Natural killer cell treated with Interleukin-12 subunit alpha and Interleukin-12 subunit beta and Interleukin-15 and Interleukin-18, amount 100 ng/mL, for 72 hours (primary cell): ENCODE results near the gene ELAVL1. TPM values are rescaled to one million over a fixed set of nuclear protein-coding genes. Genes with fewer than 3 reads are reported as not detected.
A peak's percentile ranks its signal among the peaks of the same experiment; 100 is the strongest.
"Not testable (repeated sequence)": the region's sequence is repeated elsewhere in the genome, so short reads cannot be mapped to it uniquely, and the experiment has no call there.

Source experiments
- ATAC-seq, 2 donors: fragments of 150-1000 bp; cut with Tn5 transposase in 1 of 2; sonication (Bioruptor Pico), chemical (Tn5 transposase) in 1 of 2; 2 replicates each; pipeline ENCODE4 v1.10.0; 2021
- DNase-seq: peaks from one replicate; pipeline ENCODE4 v3.0.0; 2022; ENCODE audit warnings: low spot score
- H3K27ac Mint-ChIP-seq, 2 donors: 1 replicate in 1 of 2; 2 replicates in 1 of 2; pipeline ENCODE4 v1.8.0; 2022; ENCODE audit warnings: mixed read lengths in 2 of 2, mild to moderate bottlenecking in 1 of 2, moderate library complexity in 1 of 2
- H3K27me3 Mint-ChIP-seq, 2 donors: 1 replicate in 1 of 2; 2 replicates in 1 of 2; pipeline ENCODE4 v1.8.0; 2022; ENCODE audit warnings: mixed read lengths in 2 of 2
- H3K36me3 Mint-ChIP-seq: one replicate; pipeline ENCODE4 v1.8.0; 2022; ENCODE audit warnings: mixed read lengths
- H3K4me1 Mint-ChIP-seq, 2 donors: 1 replicate in 1 of 2; 2 replicates in 1 of 2; pipeline ENCODE4 v1.8.0; 2022; ENCODE audit warnings: low read depth in 2 of 2, mixed read lengths in 2 of 2, mild to moderate bottlenecking in 1 of 2
- H3K4me3 Mint-ChIP-seq: one replicate; pipeline ENCODE4 v1.8.0; 2022; ENCODE audit warnings: mixed read lengths
- H3K9me3 Mint-ChIP-seq: 2 replicates; pipeline ENCODE4 v1.8.0; 2022; ENCODE audit warnings: mixed read lengths
- total RNA-seq, 2 donors: library from RNA; stranded (reverse); gene quantifications; one replicate each; pipeline ENCODE4 v1.2.3, GENCODE V29; 2022

ELAVL1 gene
- total RNA-seq, 2 donors from 2014 or later = 124 to 137 TPM

GRCh38 chr19:7940841-7941240 lies 64.6 kb downstream of the ELAVL1 start:
- ATAC-seq (no peak), DNase-seq (no peak)
- Mint-ChIP-seq H3K27ac (peak overlapping the region in 1 of 2 donors; percentile 28), H3K27me3 (no peaks in the 10 kb centered on the region), H3K4me1 (peaks cover 23 to 25% of the 10 kb centered on the region in 2 donors), H3K4me3 (peak overlapping the region; percentile 59), H3K36me3 (peaks cover 6% of the 10 kb centered on the region), H3K9me3 (no peaks in the 10 kb centered on the region)

GRCh38 chr19:7934766-7935165 lies 70.7 kb downstream of the ELAVL1 start:
- Mint-ChIP-seq H3K36me3 (peaks cover 6% of the 10 kb centered on the region), H3K27me3 (no peaks in the 10 kb centered on the region)
- ATAC-seq = no peak

GRCh38 chr19:7933828-7934725 lies 71.4 kb downstream of the ELAVL1 start:
- H3K9me3 Mint-ChIP-seq = no peaks in the 10 kb centered on the region
- H3K27ac Mint-ChIP-seq = no peak overlapping the region
- no peak for DNase-seq
- H3K4me1 Mint-ChIP-seq = peaks cover 0 to 2% of the 10 kb centered on the region in 2 donors
- ATAC-seq = no peak
- no peaks in the 10 kb centered on the region for H3K27me3 Mint-ChIP-seq
- peaks cover 6% of the 10 kb centered on the region for H3K36me3 Mint-ChIP-seq
- no peak overlapping the region for H3K4me3 Mint-ChIP-seq

More at GRCh38 chr19:7934766-7935165, 70.7 kb downstream of the ELAVL1 start:
- no peaks in the 10 kb centered on the region for H3K9me3 Mint-ChIP-seq
- no peak overlapping the region for H3K27ac Mint-ChIP-seq
- no peak for DNase-seq
- H3K4me1 Mint-ChIP-seq = no peaks in the 10 kb centered on the region
- H3K4me3 Mint-ChIP-seq = no peak overlapping the region

- peaks cover 0 to 5% of the 10 kb centered on the region in 2 donors for H3K4me1 Mint-ChIP-seq
- DNase-seq (no peak), ATAC-seq (no peak)
- no peaks in the 10 kb centered on the region for H3K36me3 Mint-ChIP-seq
- H3K27me3 Mint-ChIP-seq = no peaks in the 10 kb centered on the region
- no peaks in the 10 kb centered on the region for H3K9me3 Mint-ChIP-seq
- H3K4me3 Mint-ChIP-seq = no peak overlapping the region
- no peak overlapping the region for H3K27ac Mint-ChIP-seq
Observed at GRCh38 chr19:7933411-7933810, 72.0 kb downstream of the ELAVL1 start.

GRCh38 chr19:7932930-7933300 lies 72.5 kb downstream of the ELAVL1 start:
- no peak for DNase-seq
- Mint-ChIP-seq H3K36me3 (no peaks in the 10 kb centered on the region), H3K27ac (no peak overlapping the region), H3K9me3 (no peaks in the 10 kb centered on the region), H3K4me3 (no peak overlapping the region), H3K4me1 (peaks cover 0 to 5% of the 10 kb centered on the region in 2 donors), H3K27me3 (no peaks in the 10 kb centered on the region)
- no peak for ATAC-seq

GRCh38 chr19:7932276-7932929 lies 73.0 kb downstream of the ELAVL1 start:
- H3K4me3 Mint-ChIP-seq = no peak overlapping the region
- no peaks in the 10 kb centered on the region for H3K9me3 Mint-ChIP-seq
- H3K27ac Mint-ChIP-seq = no peak overlapping the region
- no peak for ATAC-seq
- H3K27me3 Mint-ChIP-seq = no peaks in the 10 kb centered on the region
- peaks cover 0 to 5% of the 10 kb centered on the region in 2 donors for H3K4me1 Mint-ChIP-seq
- DNase-seq = no peak
- no peaks in the 10 kb centered on the region for H3K36me3 Mint-ChIP-seq

- Mint-ChIP-seq H3K9me3 (no peaks in the 10 kb centered on the region), H3K27ac (no peak overlapping the region), H3K27me3 (no peaks in the 10 kb centered on the region)
Observed at GRCh38 chr19:7931221-7932061, 74.0 kb downstream of the ELAVL1 start.

GRCh38 chr19:7930765-7931164 lies 74.7 kb downstream of the ELAVL1 start:
- ATAC-seq = no peak
- peaks cover 0 to 10% of the 10 kb centered on the region in 2 donors for H3K4me1 Mint-ChIP-seq

More at GRCh38 chr19:7931221-7932061, 74.0 kb downstream of the ELAVL1 start:
- no peaks in the 10 kb centered on the region for H3K36me3 Mint-ChIP-seq
- H3K4me1 Mint-ChIP-seq = peaks cover 0 to 7% of the 10 kb centered on the region in 2 donors
- no peak overlapping the region for H3K4me3 Mint-ChIP-seq
- ATAC-seq = no peak
- DNase-seq = no peak

GRCh38 chr19:7930030-7930429 lies 75.4 kb downstream of the ELAVL1 start:
- H3K4me1 Mint-ChIP-seq = peaks cover 0 to 10% of the 10 kb centered on the region in 2 donors
- H3K9me3 Mint-ChIP-seq, H3K36me3 Mint-ChIP-seq, H3K4me3 Mint-ChIP-seq, ATAC-seq, H3K27me3 Mint-ChIP-seq, DNase-seq, H3K27ac Mint-ChIP-seq: not testable (repeated sequence)

More at GRCh38 chr19:7930765-7931164, 74.7 kb downstream of the ELAVL1 start:
- H3K4me3 Mint-ChIP-seq = no peak overlapping the region
- no peak for DNase-seq
- no peaks in the 10 kb centered on the region for H3K9me3 Mint-ChIP-seq
- H3K27ac Mint-ChIP-seq = no peak overlapping the region
- no peaks in the 10 kb centered on the region for H3K36me3 Mint-ChIP-seq
- H3K27me3 Mint-ChIP-seq = no peaks in the 10 kb centered on the region

GRCh38 chr19:7928741-7929701 lies 76.4 kb downstream of the ELAVL1 start:
- H3K27ac Mint-ChIP-seq = no peak overlapping the region
- H3K27me3 Mint-ChIP-seq = no peaks in the 10 kb centered on the region
- no peaks in the 10 kb centered on the region for H3K36me3 Mint-ChIP-seq
- DNase-seq (no peak), ATAC-seq (peak; percentile 11 to 32)
- no peaks in the 10 kb centered on the region for H3K9me3 Mint-ChIP-seq
- H3K4me1 Mint-ChIP-seq = peaks cover 0 to 12% of the 10 kb centered on the region in 2 donors
- no peak overlapping the region for H3K4me3 Mint-ChIP-seq

GRCh38 chr19:7928334-7928706 lies 77.1 kb downstream of the ELAVL1 start:
- Mint-ChIP-seq H3K4me1 (peaks cover 0 to 12% of the 10 kb centered on the region in 2 donors), H3K27ac (no peak overlapping the region), H3K27me3 (no peaks in the 10 kb centered on the region), H3K36me3 (no peaks in the 10 kb centered on the region), H3K4me3 (no peak overlapping the region), H3K9me3 (no peaks in the 10 kb centered on the region)
- ATAC-seq = no peak
- no peak for DNase-seq

- DNase-seq (no peak), ATAC-seq (no peak)
- Mint-ChIP-seq H3K4me3 (no peak overlapping the region), H3K27me3 (no peaks in the 10 kb centered on the region), H3K27ac (no peak overlapping the region), H3K36me3 (no peaks in the 10 kb centered on the region), H3K4me1 (peaks cover 0 to 12% of the 10 kb centered on the region in 2 donors), H3K9me3 (no peaks in the 10 kb centered on the region)
Observed at GRCh38 chr19:7927605-7928333, 77.7 kb downstream of the ELAVL1 start.
